Mucosa of descending colon (tissue), 3 donors: ENCODE data around the gene MADD. TPM values are rescaled to one million over a fixed set of nuclear protein-coding genes. Genes with fewer than 3 reads are reported as not detected.

ENCODE experiments used
- ATAC-seq: fragments of 200-7000 bp; cut with Tn5 transposase; one replicate; pipeline ENCODE4 v1.9.1; 2020; ENCODE audit warnings: mild to moderate bottlenecking, moderate library complexity
- DNase-seq, 3 donors: peaks; one replicate each; pipeline ENCODE4 v3.0.0-alpha.2; 2020
- H3K36me3 ChIP-seq: fragments of 200-600 bp; one replicate; pipeline ENCODE4 v1.8.0; 2021; ENCODE audit warnings: low read depth, mild to moderate bottlenecking
- H3K4me1 ChIP-seq: fragments of 200-600 bp; one replicate; pipeline ENCODE4 v1.8.0; 2021; ENCODE audit warnings: low read depth, mild to moderate bottlenecking
- H3K4me3 ChIP-seq: fragments of 200-600 bp; one replicate; pipeline ENCODE4 v1.8.0; 2021; ENCODE audit warnings: mild to moderate bottlenecking
- H3K9me3 ChIP-seq: fragments of 200-600 bp; one replicate; pipeline ENCODE4 v1.8.0; 2021; ENCODE audit warnings: mild to moderate bottlenecking
- intact Hi-C, 2 donors: fragments of 100-400 bp; cut with DNase I in 1 of 2; cut with micrococcal nuclease in 1 of 2; formaldehyde crosslinking; loops; one replicate each; pipeline versions ENCODE4 v1.11.0 to v1.11.1; 2022; cut with DNase I, micrococcal nuclease
- total RNA-seq, 3 donors: library from RNA; stranded (reverse); fragmentation: NEBNext Ultra II Directional in 2 of 3; extraction: Animal tissue kit (Norgen Biotek cat#: 25700) in 2 of 3; gene quantifications; one replicate each; pipeline versions ENCODE4 v1.2.1 to v1.2.4, GENCODE V29; 2021 to 2023
- TF ChIP-seq, protein P1 (sequence below): fragments of 200-600 bp; IDR thresholded peaks from one replicate; pipeline ENCODE4 v1.8.0; 2022; ENCODE audit warnings: antibody characterized with exemption, mild to moderate bottlenecking
- donor health status: DM: no; HTN: no; CAD: no; lungs with moderate emphysema.
- donor health status: DM: no; HTN: no; CAD: no.
- donor health status: DM: no; HTN: yes; CAD: no.

MADD gene
- total RNA-seq, 3 donors from 2014 or later: 45.0 to 69.6 (median 67.3) TPM

DNA sequence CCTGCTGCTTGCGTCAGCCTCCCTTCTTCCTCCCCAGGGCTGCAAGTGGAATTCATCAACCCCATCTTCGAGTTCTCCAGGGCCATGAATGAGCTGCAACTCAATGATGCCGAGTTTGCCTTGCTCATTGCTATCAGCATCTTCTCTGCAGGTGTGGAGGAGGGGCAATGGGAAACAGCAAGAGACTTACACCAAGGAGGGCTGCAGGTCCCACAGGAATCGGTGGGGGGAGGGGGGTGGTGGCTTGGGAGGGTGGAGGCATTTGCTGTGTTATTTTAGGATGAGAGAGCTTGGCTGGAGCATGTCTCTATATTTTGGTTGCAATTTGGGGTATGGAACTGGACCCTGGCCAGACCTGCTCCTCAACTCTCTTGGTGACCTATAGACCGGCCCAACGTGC lies 2.1 kb upstream of the MADD start:
- TF ChIP-seq, protein P1, sequence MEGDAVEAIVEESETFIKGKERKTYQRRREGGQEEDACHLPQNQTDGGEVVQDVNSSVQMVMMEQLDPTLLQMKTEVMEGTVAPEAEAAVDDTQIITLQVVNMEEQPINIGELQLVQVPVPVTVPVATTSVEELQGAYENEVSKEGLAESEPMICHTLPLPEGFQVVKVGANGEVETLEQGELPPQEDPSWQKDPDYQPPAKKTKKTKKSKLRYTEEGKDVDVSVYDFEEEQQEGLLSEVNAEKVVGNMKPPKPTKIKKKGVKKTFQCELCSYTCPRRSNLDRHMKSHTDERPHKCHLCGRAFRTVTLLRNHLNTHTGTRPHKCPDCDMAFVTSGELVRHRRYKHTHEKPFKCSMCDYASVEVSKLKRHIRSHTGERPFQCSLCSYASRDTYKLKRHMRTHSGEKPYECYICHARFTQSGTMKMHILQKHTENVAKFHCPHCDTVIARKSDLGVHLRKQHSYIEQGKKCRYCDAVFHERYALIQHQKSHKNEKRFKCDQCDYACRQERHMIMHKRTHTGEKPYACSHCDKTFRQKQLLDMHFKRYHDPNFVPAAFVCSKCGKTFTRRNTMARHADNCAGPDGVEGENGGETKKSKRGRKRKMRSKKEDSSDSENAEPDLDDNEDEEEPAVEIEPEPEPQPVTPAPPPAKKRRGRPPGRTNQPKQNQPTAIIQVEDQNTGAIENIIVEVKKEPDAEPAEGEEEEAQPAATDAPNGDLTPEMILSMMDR: no peak
- H3K4me1 ChIP-seq: peaks cover 29% of the 10 kb centered on the region

GRCh38 chr11:47268448-47269001 lies 1.4 kb upstream of the MADD start:
- H3K36me3 ChIP-seq: no peaks in the 10 kb centered on the region
- DNase-seq (peak in 1 of 3 donors; percentile 44), ATAC-seq (no peak)
- intact Hi-C loops: no loop called here
- H3K4me1 ChIP-seq: peaks cover 29% of the 10 kb centered on the region
- H3K4me3 ChIP-seq: no peak overlapping the region
- H3K9me3 ChIP-seq: no peaks in the 10 kb centered on the region
- TF ChIP-seq, protein P1: no peak

More for the DNA sequence above, 2.1 kb upstream of the MADD start:
- intact Hi-C loops: no loop called here
- Histone ChIP-seq H3K4me3 (no peak overlapping the region), H3K9me3 (no peaks in the 10 kb centered on the region), H3K36me3 (no peaks in the 10 kb centered on the region)
- ATAC-seq (no peak), DNase-seq (peak; percentile 24 to 41 (median 37))

- H3K4me3 ChIP-seq: peak overlapping the region; percentile 88
- DNase-seq (peak; percentile 92 to 95 (median 93)), ATAC-seq (peak; percentile 89)
- intact Hi-C loops: no loop called here
- H3K4me1 ChIP-seq: peaks cover 29% of the 10 kb centered on the region
- TF ChIP-seq, protein P1: peak; percentile 27
- H3K9me3 ChIP-seq: no peaks in the 10 kb centered on the region
- H3K36me3 ChIP-seq: no peaks in the 10 kb centered on the region
Observed at GRCh38 chr11:47269002-47269828, 718 bp upstream of the MADD start.

- no peaks in the 10 kb centered on the region for H3K9me3 ChIP-seq
- H3K36me3 ChIP-seq: no peaks in the 10 kb centered on the region
- TF ChIP-seq, protein P1: no peak
- ATAC-seq (no peak), DNase-seq (peak; percentile 39 to 50 (median 49))
- intact Hi-C loops: no loop called here
- peak overlapping the region; percentile 88 for H3K4me3 ChIP-seq
- peaks cover 29% of the 10 kb centered on the region for H3K4me1 ChIP-seq
Observed at GRCh38 chr11:47270331-47271271, 668 bp downstream of the MADD start.

GRCh38 chr11:47271328-47271727 lies 1.4 kb downstream of the MADD start:
- Histone ChIP-seq H3K4me1 (peaks cover 29% of the 10 kb centered on the region), H3K4me3 (no peak overlapping the region), H3K9me3 (no peaks in the 10 kb centered on the region), H3K36me3 (no peaks in the 10 kb centered on the region)
- intact Hi-C loops: no loop called here
- peak in 1 of 3 donors; percentile 0 for DNase-seq
- ATAC-seq: no peak
- TF ChIP-seq, protein P1: no peak
